Activated CD4-positive, CD25-positive, alpha-beta regulatory T cell treated with anti-CD3 and anti-CD28 coated beads, Interleukin-2, amount 50 U/mL, for 72 hours (primary cell): Measurements from ENCODE around the gene NXN.
A peak's percentile ranks its signal among the peaks of the same experiment; 100 is the strongest.
"Not testable (repeated sequence)": the region's sequence is repeated elsewhere in the genome, so short reads cannot be mapped to it uniquely, and the experiment has no call there.

Experiments used
- DNase-seq: peaks from one replicate; pipeline ENCODE4 v3.0.0; 2021

NXN gene

GRCh38 chr17:752002-752619 lies 227.5 kb downstream of the NXN start, which contains the start of gene GEMIN4:
Gene GEMIN4 (minus strand): TSS chr17:752264. CDS start chr17:752142, 122 bp downstream.
- DNase-seq: peak; percentile 100

DNA sequence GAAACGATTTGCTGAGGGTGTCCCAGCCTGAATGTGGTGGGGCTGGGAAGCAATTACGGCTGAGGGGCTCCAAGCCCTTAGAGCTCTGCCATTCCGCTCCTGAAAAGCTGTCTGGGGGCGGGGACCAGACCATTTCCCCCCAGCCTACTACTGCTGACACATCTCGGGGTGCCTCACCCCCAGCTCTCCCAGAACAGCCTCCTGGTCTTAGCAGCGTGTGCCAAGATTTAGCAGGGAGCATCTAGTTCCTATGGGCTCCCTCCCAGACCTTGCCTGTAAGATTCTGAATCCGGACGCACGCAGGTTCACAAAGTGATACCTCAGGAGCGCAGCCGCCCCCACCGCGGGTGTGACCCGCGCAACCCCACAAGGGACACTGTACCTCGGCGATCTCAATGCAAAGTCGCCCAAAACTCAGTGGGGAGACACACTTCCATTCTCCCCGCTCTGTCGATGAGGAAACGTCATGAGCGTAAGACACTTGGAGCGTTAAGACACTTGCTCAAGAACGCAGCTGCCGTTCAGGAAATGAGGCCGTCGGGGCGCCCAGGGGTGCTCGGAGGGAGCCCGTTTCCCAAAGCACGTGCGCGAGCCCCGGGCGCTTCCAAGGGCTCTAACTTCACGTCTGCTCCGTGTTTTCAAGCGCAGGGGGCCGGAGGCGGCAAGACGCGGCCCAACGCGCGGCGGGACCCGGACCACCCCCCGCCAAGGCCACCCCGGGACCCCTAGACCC lies 228.1 kb downstream of the NXN start:
- peak; percentile 54 for DNase-seq

DNA sequence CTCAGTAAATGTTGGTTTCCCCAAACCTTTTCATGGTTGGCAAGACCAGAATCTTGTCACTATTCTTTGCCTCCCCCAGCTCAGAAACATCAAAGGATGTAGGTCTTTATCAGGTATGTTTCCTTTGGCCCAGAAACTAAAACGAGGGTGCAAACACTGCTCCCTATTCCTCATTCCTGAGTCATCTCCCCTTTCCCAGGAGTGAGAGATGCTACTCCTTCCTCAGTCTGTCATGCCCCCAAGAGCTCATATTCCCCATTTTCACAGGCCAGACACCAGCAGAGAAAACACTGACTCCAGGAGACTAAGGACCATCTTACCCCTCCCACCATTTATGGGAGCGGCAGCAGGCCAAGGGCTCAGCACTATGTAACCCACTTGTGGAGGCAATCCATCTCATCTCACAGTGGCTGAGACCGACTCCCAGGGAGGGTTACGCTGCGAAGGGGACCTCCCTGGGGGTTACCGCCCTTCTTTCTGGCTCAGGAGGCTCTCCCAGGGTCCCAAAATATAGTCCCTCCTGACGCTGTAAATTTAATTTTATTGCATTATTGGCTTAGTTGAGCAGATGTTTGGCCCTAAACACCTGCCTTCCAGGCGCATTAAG lies 229.0 kb downstream of the NXN start:
- no peak for DNase-seq

DNA sequence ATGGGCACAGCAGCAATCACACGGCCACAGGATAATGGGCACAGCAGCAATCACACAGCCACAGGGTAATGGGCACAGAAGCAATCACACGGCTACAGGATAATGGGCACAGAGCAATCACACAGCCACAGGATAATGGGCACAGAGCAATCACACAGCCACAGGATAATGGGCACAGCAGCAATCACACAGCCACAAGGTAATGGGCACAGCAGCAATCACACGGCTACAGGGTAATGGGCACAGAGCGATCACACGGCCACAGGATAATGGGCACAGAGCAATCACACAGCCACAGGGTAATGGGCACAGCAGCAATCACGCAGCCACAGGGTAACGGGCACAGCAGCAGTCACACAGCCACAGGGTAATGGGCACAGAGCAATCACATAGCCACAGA lies 230.2 kb downstream of the NXN start:
- DNase-seq: not testable (repeated sequence)
